ENCODE data around the gene WDR70.

Gene WDR70

GRCh38 chr5:37725185-37725584 is 346.1 kb downstream of the WDR70 start:
- DNase-seq (ENCODE audit: low spot score) = no peak
- no peak for TF ChIP-seq CTCF (IDR thresholded peaks at IDR 0.05)

GRCh38 chr5:37727238-37727637 is 348.1 kb downstream of the WDR70 start:
- no peak overlapping the region for H3K27ac ChIP-seq
- TF ChIP-seq CTCF (IDR thresholded peaks at IDR 0.05) = no peak
- no peak for DNase-seq (ENCODE audit: low spot score)
- no peak overlapping the region for H3K4me3 ChIP-seq

More at GRCh38 chr5:37725185-37725584, 346.1 kb downstream of the WDR70 start:
- H3K4me3 ChIP-seq = no peak overlapping the region
- H3K27ac ChIP-seq = no peak overlapping the region

- H3K4me3 ChIP-seq = no peak overlapping the region
- no peak for DNase-seq (ENCODE audit: low spot score)
- H3K27ac ChIP-seq = no peak overlapping the region
- no peak for TF ChIP-seq CTCF (IDR thresholded peaks at IDR 0.05)
Measured at GRCh38 chr5:37730896-37731455, 351.9 kb downstream of the WDR70 start.

- no peak for DNase-seq (ENCODE audit: low spot score)
Measured at GRCh38 chr5:37734114-37734513, 355.0 kb downstream of the WDR70 start.

GRCh38 chr5:37735649-37736347 is 356.7 kb downstream of the WDR70 start:
- H3K27ac ChIP-seq = peak overlapping the region in 1 of 2 donors; percentile 18
- H3K4me3 ChIP-seq = no peak overlapping the region

More at GRCh38 chr5:37734114-37734513, 355.0 kb downstream of the WDR70 start:
- TF ChIP-seq CTCF (IDR thresholded peaks at IDR 0.05) = no peak
- Histone ChIP-seq H3K27ac (no peak overlapping the region), H3K4me3 (no peak overlapping the region)

GRCh38 chr5:37736397-37736796 is 357.3 kb downstream of the WDR70 start:
- no peak for TF ChIP-seq CTCF (IDR thresholded peaks at IDR 0.05)
- no peak for DNase-seq (ENCODE audit: low spot score)
- H3K4me3 ChIP-seq = no peak overlapping the region
- H3K27ac ChIP-seq = peak overlapping the region in 1 of 2 donors; percentile 18

More at GRCh38 chr5:37735649-37736347, 356.7 kb downstream of the WDR70 start:
- TF ChIP-seq CTCF (IDR thresholded peaks at IDR 0.05) = no peak
- DNase-seq (ENCODE audit: low spot score) = no peak

Measured in coronary artery (tissue), 2 donors.